HG02885 (cell line): ENCODE measurements around the gene RIN2.

Experiments
- ATAC-seq: cut with Tn5 transposase; IDR thresholded peaks from one replicate; pipeline ENCODE4 v1.9.1; 2021; ENCODE audit warnings: mild to moderate bottlenecking; ENCODE audit not compliant: unreplicated experiment, poor library complexity

Gene RIN2

GRCh38 chr20:19758133-19758500 is at the start of gene RIN2:
Gene RIN2, plus strand, starts transcription at chr20:19758258. Its CDS starts 131,344 bp downstream, at chr20:19889602.
- no peak for ATAC-seq

- ATAC-seq, result no peak
Observed at GRCh38 chr20:19709635-19710335, 48.3 kb upstream of the RIN2 start.

GRCh38 chr20:19710336-19711120 is 47.5 kb upstream of the RIN2 start:
- ATAC-seq, result no peak

- ATAC-seq, result no peak
Observed at GRCh38 chr20:19711126-19711525, 46.9 kb upstream of the RIN2 start.

GRCh38 chr20:19712721-19713260 is 45.3 kb upstream of the RIN2 start:
- ATAC-seq, result no peak

GRCh38 chr20:19713822-19714578 is 44.1 kb upstream of the RIN2 start:
- no peak for ATAC-seq

- ATAC-seq, result no peak
Observed at GRCh38 chr20:19714579-19714840, 43.5 kb upstream of the RIN2 start.

GRCh38 chr20:19715986-19716385 is 42.1 kb upstream of the RIN2 start:
- ATAC-seq, result no peak

- ATAC-seq, result no peak
Observed at GRCh38 chr20:19718880-19719279, 39.2 kb upstream of the RIN2 start.

GRCh38 chr20:19720991-19721390 is 37.1 kb upstream of the RIN2 start:
- ATAC-seq, result no peak

- no peak for ATAC-seq
Observed at GRCh38 chr20:19723051-19723450, 35.0 kb upstream of the RIN2 start.

- no peak for ATAC-seq
Observed at GRCh38 chr20:19723813-19724430, 34.1 kb upstream of the RIN2 start.

- ATAC-seq, result no peak
Observed at GRCh38 chr20:19725373-19725772, 32.7 kb upstream of the RIN2 start.

GRCh38 chr20:19725814-19726525 is 32.1 kb upstream of the RIN2 start:
- no peak for ATAC-seq

GRCh38 chr20:19727251-19727847 is 30.7 kb upstream of the RIN2 start:
- ATAC-seq, result no peak

- ATAC-seq, result no peak
Observed at GRCh38 chr20:19729672-19730071, 28.4 kb upstream of the RIN2 start.

GRCh38 chr20:19730706-19731105 is 27.4 kb upstream of the RIN2 start:
- ATAC-seq, result no peak

- no peak for ATAC-seq
Observed at GRCh38 chr20:19734811-19735210, 23.2 kb upstream of the RIN2 start.

- no peak for ATAC-seq
Observed at GRCh38 chr20:19735446-19735845, 22.6 kb upstream of the RIN2 start.

GRCh38 chr20:19737025-19737424 is 21.0 kb upstream of the RIN2 start:
- ATAC-seq, result no peak
